Stomach (tissue), 9 donors: ENCODE measurements around the gene SHISAL1. TPM values are rescaled to one million over a fixed set of nuclear protein-coding genes. Genes with fewer than 3 reads are reported as not detected.

Experiments used
- DNase-seq, 2 donors: peaks; one replicate each; pipeline versions ENCODE4 v3.0.0 to v3.0.0-alpha.2; 2013 to 2019
- H3K27ac ChIP-seq, 5 donors: fragments of 200-600 bp in 4 of 5; sonication (generic) in 4 of 5; one replicate each; pipeline ENCODE4 v1.5.1; 2013 to 2019; ENCODE audit warnings: mild to moderate bottlenecking in 1 of 5, moderate library complexity in 1 of 5
- H3K27me3 ChIP-seq, 3 donors: fragments of 200-600 bp; sonication (generic); one replicate each; pipeline ENCODE4 v1.5.1; 2017 to 2019; ENCODE audit warnings: mixed run types in 1 of 3
- H3K36me3 ChIP-seq, 4 donors: fragments of 200-600 bp; sonication (generic); 1 replicate in 3 of 4; 2 replicates in 1 of 4; pipeline ENCODE4 v1.5.1; 2016 to 2019
- H3K4me1 ChIP-seq, 4 donors: fragments of 200-600 bp; sonication (generic); one replicate each; pipeline ENCODE4 v1.5.1; 2016 to 2019
- H3K4me3 ChIP-seq, 4 donors: fragments of 200-600 bp; sonication (generic) in 3 of 4; one replicate each; pipeline ENCODE4 v1.5.1; 2016 to 2019; ENCODE audit warnings: mild to moderate bottlenecking in 1 of 4
- H3K9me3 ChIP-seq, 4 donors: fragments of 200-600 bp; sonication (generic); one replicate each; pipeline ENCODE4 v1.5.1; 2016 to 2019
- EP300 ChIP-seq: sonication (generic); formaldehyde crosslinking; IDR thresholded peaks from one replicate; pipeline ENCODE4 v1.6.1; 2017; ENCODE audit warnings: antibody characterized with exemption
- POLR2A ChIP-seq, 4 donors: fragments of 450-650 bp; IDR thresholded peaks; one replicate each; pipeline ENCODE4 v1.6.1; 2016; ENCODE audit warnings: antibody characterized with exemption in 4 of 4, control low read depth in 2 of 4, mild to moderate bottlenecking in 1 of 4, moderate library complexity in 1 of 4
- POLR2AphosphoS5 ChIP-seq, 3 donors: sonication (generic); formaldehyde crosslinking; IDR thresholded peaks; one replicate each; pipeline ENCODE4 v1.6.1; 2016; ENCODE audit warnings: antibody characterized with exemption in 3 of 3
- WGBS, 5 donors: extraction: QIAGEN DNeasy Blood & Tissue Kit in 3 of 5; methylation state at CpG; one replicate each; pipeline versions ENCODE4 v1.1.5 to v1.1.7; 2013 to 2018; 5-methylcytosine and 5-hydroxymethylcytosine counted together
- intact Hi-C: fragments of 100-400 bp; cut with DNase I; formaldehyde crosslinking; loops from one replicate; pipeline ENCODE4 v1.15.1; 2023; ENCODE audit warnings: low total_unique reads
- polyA plus RNA-seq, 3 donors: library from polyadenylated mRNA; stranded (reverse); fragments of 200-250 nt; gene quantifications; one replicate each; pipeline ENCODE4 v1.2.3, GENCODE V29; 2013
- total RNA-seq, 5 donors: library from RNA; depleted of rRNA; stranded (reverse); fragments of >200 nt; gene quantifications; one replicate each; pipeline versions ENCODE4 v1.1.0 to v1.2.3, GENCODE V29; 2014 to 2016
- TF ChIP-seq, protein P1 (sequence below), 7 experiments: fragments of 450-650 bp in 4 of 7; fragments of 200-600 bp in 3 of 7; sonication (generic) in 3 of 7; IDR thresholded peaks; one replicate each; pipeline ENCODE4 v1.5.1; 2016 to 2019; ENCODE audit warnings: antibody characterized with exemption in 7 of 7, control low read depth in 2 of 7, mild to moderate bottlenecking in 1 of 7
- donor health status: healthy with polysubstance abuse.
- donor health status: Bipolar disorder and iron deficiency.
- donor health status: healthy.

The SHISAL1 gene
- total and polyA plus RNA-seq, 8 donors = 0.43 to 19.3 (median 1.2) TPM

DNA sequence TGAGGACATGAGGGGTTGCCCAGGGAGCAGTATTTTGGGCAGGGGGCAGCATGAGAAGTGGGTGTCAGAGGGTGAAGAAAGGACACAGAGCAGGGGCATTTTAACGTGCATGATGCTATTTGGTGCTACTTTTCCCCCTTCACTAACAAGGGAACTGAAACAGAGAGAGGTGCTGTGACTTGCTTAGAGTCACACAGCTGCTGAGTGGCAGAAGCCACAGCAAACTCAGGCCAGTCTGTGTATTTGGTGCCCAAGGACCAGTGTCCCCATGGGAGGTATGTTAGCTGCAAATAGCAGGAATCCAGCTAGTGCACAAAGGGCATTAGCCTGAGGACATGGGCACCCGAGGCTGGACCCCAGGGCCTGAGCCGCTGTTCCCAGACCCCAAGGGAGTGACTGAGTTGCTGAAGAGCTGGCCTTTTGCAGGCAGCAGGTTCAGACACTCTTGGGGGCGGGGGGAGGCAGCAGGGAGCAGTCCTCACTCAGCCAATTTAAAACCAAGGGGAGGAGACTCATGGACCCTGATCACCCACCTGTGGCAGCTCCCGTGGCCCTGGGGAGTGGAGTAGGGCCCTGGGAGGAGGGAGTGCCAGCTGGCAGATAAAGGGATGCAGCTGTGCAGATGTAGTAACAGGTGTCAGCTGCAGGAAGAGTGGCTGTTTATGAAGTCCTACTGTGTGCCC lies 117.4 kb downstream of the SHISAL1 start:
- H3K27me3 ChIP-seq = peaks cover 0 to 31% (median 6%) of the 10 kb centered on the region in 3 donors
- no peak overlapping the region for H3K27ac ChIP-seq
- DNase-seq = no peak
- H3K4me1 ChIP-seq = no peaks in the 10 kb centered on the region
- H3K4me3 ChIP-seq = no peak overlapping the region
- no peak for TF ChIP-seq POLR2A (IDR thresholded peaks at IDR 0.05)
- TF ChIP-seq EP300 = no peak
- TF ChIP-seq, protein P1, sequence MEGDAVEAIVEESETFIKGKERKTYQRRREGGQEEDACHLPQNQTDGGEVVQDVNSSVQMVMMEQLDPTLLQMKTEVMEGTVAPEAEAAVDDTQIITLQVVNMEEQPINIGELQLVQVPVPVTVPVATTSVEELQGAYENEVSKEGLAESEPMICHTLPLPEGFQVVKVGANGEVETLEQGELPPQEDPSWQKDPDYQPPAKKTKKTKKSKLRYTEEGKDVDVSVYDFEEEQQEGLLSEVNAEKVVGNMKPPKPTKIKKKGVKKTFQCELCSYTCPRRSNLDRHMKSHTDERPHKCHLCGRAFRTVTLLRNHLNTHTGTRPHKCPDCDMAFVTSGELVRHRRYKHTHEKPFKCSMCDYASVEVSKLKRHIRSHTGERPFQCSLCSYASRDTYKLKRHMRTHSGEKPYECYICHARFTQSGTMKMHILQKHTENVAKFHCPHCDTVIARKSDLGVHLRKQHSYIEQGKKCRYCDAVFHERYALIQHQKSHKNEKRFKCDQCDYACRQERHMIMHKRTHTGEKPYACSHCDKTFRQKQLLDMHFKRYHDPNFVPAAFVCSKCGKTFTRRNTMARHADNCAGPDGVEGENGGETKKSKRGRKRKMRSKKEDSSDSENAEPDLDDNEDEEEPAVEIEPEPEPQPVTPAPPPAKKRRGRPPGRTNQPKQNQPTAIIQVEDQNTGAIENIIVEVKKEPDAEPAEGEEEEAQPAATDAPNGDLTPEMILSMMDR (IDR thresholded peaks at IDR 0.05) = no peak
- TF ChIP-seq POLR2AphosphoS5 (IDR thresholded peaks at IDR 0.05) = no peak
- H3K36me3 ChIP-seq = peaks cover 0 to 13% (median 0%) of the 10 kb centered on the region in 4 donors
- intact Hi-C loops = no loop called here
- WGBS, 5 donors = 49 to 66% (median 54%) methylated on average over 5 of the region's 5 CpGs
- no peaks in the 10 kb centered on the region for H3K9me3 ChIP-seq

DNA sequence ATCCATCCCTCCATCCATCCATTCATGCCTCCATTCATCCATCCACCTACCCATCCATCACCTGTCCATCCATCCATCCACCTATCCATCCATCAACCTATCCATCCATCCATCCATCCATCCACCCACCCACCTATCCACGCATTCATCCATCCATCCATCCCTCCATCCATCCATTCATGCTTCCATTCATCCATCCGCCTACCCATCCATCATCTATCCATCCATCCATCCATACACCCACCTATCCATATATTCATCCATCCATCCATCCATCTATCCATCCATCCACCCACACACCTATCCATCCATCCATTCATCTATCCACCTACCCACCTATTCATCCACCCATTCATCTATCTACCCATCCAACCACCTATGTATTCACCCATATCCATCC lies 118.2 kb downstream of the SHISAL1 start:
- TF ChIP-seq POLR2AphosphoS5 (IDR thresholded peaks at IDR 0.05) (no peak), EP300 (no peak), POLR2A (IDR thresholded peaks at IDR 0.05) (no peak)
- TF ChIP-seq, protein P1 (IDR thresholded peaks at IDR 0.05) = no peak
- 88 to 96% (median 92%) methylated on average over 2 of the region's 2 CpGs for WGBS, 5 donors
- H3K4me1 ChIP-seq = no peaks in the 10 kb centered on the region
- H3K27me3 ChIP-seq = peaks cover 0 to 29% (median 6%) of the 10 kb centered on the region in 3 donors
- H3K4me3 ChIP-seq = no peak overlapping the region
- intact Hi-C loops = no loop called here
- DNase-seq = no peak
- no peak overlapping the region for H3K27ac ChIP-seq
- no peaks in the 10 kb centered on the region for H3K9me3 ChIP-seq
- peaks cover 0 to 10% (median 0%) of the 10 kb centered on the region in 4 donors for H3K36me3 ChIP-seq

Other genes starting within 250 kb of the SHISAL1 start
- 10 to 100 TPM; 12.3 to 78.2 (median 51.9) TPM for gene PARVG, start 132.0 kb downstream of the SHISAL1 start, total RNA-seq
- gene PARVG, start 132.0 kb downstream of the SHISAL1 start, polyA plus RNA-seq = 1 to 10 TPM; 5.7 to 7.3 (median 5.9) TPM
- gene RTL6, start 185.3 kb upstream of the SHISAL1 start, total RNA-seq = 10 to 100 TPM in 4 of 5 donors, 1 to 10 TPM in 1; 5.8 to 25.4 (median 16.9) TPM
- 1 to 10 TPM; 4.0 to 9.2 (median 8.4) TPM for gene RTL6, start 185.3 kb upstream of the SHISAL1 start, polyA plus RNA-seq